Heart left ventricle (tissue), 16 donors: ENCODE results near the gene NR2F1-AS1. TPM values are rescaled to one million over a fixed set of nuclear protein-coding genes. Genes with fewer than 3 reads are reported as not detected.

Experiments
- ATAC-seq, 4 donors: fragments of 200-7000 bp; cut with Tn5 transposase; one replicate each; pipeline ENCODE4 v1.9.1; 2020 to 2022; ENCODE audit warnings: moderate library complexity in 4 of 4, mild to moderate bottlenecking in 3 of 4, moderate number of reproducible peaks in 1 of 4
- DNase-seq, 5 donors: peaks; one replicate each; pipeline ENCODE4 v3.0.0-alpha.2; 2020
- H3K27ac ChIP-seq, 12 donors: fragments of 200-600 bp; sonication (generic) in 4 of 12; one replicate each; pipeline versions ENCODE4 v1.5.0 to v1.8.0; 2016 to 2022; ENCODE audit warnings: mild to moderate bottlenecking in 2 of 12
- H3K27me3 ChIP-seq, 9 donors: fragments of 200-600 bp; sonication (generic) in 2 of 9; one replicate each; pipeline versions ENCODE4 v1.5.1 to v1.8.0; 2016 to 2022; ENCODE audit warnings: mild to moderate bottlenecking in 3 of 9
- H3K36me3 ChIP-seq, 9 donors: fragments of 200-600 bp; sonication (generic) in 2 of 9; one replicate each; pipeline versions ENCODE4 v1.5.0 to v1.8.0; 2018 to 2022; ENCODE audit warnings: mild to moderate bottlenecking in 2 of 9
- H3K4me1 ChIP-seq, 12 donors: fragments of 200-600 bp; sonication (generic) in 4 of 12; one replicate each; pipeline versions ENCODE4 v1.5.0 to v1.8.0; 2016 to 2022; ENCODE audit warnings: mild to moderate bottlenecking in 3 of 12
- H3K4me3 ChIP-seq, 12 donors: fragments of 200-600 bp; sonication (generic) in 4 of 12; one replicate each; pipeline versions ENCODE4 v1.5.0 to v1.8.0; 2017 to 2022; ENCODE audit warnings: mild to moderate bottlenecking in 9 of 12, moderate library complexity in 4 of 12
- H3K9me3 ChIP-seq, 12 donors: fragments of 200-600 bp; sonication (generic) in 4 of 12; one replicate each; pipeline versions ENCODE4 v1.5.0 to v1.8.0; 2016 to 2022; ENCODE audit warnings: mild to moderate bottlenecking in 1 of 12
- POLR2A ChIP-seq, 2 donors: fragments of 450-650 bp; IDR thresholded peaks; one replicate each; pipeline ENCODE4 v1.6.1; 2017; ENCODE audit warnings: antibody characterized with exemption in 2 of 2, mild to moderate bottlenecking in 2 of 2, moderate library complexity in 2 of 2
- WGBS, 4 donors: extraction: QIAGEN DNeasy Blood & Tissue Kit in 2 of 4; methylation state at CpG; one replicate each; pipeline versions ENCODE4 v1.1.5 to v1.1.7; 2013 to 2018; 5-methylcytosine and 5-hydroxymethylcytosine counted together
- intact Hi-C, 10 donors: fragments of 100-400 bp; cut with DNase I; formaldehyde crosslinking; loops; one replicate each; pipeline versions ENCODE4 v1.11.1 to v1.14.2; 2022
- polyA plus RNA-seq, 2 donors: library from polyadenylated mRNA; stranded (reverse); fragments of 200-250 nt; gene quantifications; one replicate each; pipeline ENCODE4 v1.2.3, GENCODE V29; 2013
- total RNA-seq, 9 donors: library from RNA; depleted of rRNA in 2 of 9; stranded (reverse); fragments of >200 nt in 2 of 9; fragmentation: NEBNext Ultra II Directional in 3 of 9; extraction: Animal tissue kit (Norgen Biotek cat#: 25700) in 3 of 9; gene quantifications; one replicate each; pipeline versions ENCODE4 v1.1.0 to v1.2.4, GENCODE V29; 2016 to 2023
- TF ChIP-seq, protein P1 (sequence below), 12 donors: fragments of 200-600 bp; sonication (generic) in 4 of 12; IDR thresholded peaks; one replicate each; pipeline versions ENCODE4 v1.5.0 to v1.8.0; 2018 to 2022; ENCODE audit warnings: antibody characterized with exemption in 12 of 12, mild to moderate bottlenecking in 5 of 12
- donor health status: ischemic (EF 13 %, LVEDD 7.1; RV severe dilation, severe dysfunction).
- donor health status: healthy with polysubstance abuse.
- donor health status: DM: no; HTN: yes; CAD: no.
- donor health status: DM: no; HTN: no; CAD: no.
- donor health status: ischemic (EF 25% LVEDD 6.9; RV normal size, moderate dysfunction).
- donor health status: ischemic (EF 25% LVEDD 5.7; RV mildly dilated, moderate dysfunction).
- donor health status: healthy.
- donor health status: DM: yes; HTN: yes; CAD: no.
- donor health status: ischemic (EF 35%, LVEDD 5.7; RV mildly dilated, moderate dysfunction).
- donor health status: nonischemic (EF 11% LVEDD 7.7; RV severe dilation, severe dysfunction).
- donor health status: DM: yes; HTN: yes; CAD: no.
- donor health status: PGD.
- donor health status: ischemic (EF 29% LVEDD 5.4; RV normal size, mild dysfunction).
- donor health status: nonischemic (EF 23%, LVEDD 6.1; RV moderate dilation, normal function).

The NR2F1-AS1 gene
- total and polyA plus RNA-seq, 11 donors = 0.17 to 4.5 (median 0.67) TPM; not detected in 3

DNA sequence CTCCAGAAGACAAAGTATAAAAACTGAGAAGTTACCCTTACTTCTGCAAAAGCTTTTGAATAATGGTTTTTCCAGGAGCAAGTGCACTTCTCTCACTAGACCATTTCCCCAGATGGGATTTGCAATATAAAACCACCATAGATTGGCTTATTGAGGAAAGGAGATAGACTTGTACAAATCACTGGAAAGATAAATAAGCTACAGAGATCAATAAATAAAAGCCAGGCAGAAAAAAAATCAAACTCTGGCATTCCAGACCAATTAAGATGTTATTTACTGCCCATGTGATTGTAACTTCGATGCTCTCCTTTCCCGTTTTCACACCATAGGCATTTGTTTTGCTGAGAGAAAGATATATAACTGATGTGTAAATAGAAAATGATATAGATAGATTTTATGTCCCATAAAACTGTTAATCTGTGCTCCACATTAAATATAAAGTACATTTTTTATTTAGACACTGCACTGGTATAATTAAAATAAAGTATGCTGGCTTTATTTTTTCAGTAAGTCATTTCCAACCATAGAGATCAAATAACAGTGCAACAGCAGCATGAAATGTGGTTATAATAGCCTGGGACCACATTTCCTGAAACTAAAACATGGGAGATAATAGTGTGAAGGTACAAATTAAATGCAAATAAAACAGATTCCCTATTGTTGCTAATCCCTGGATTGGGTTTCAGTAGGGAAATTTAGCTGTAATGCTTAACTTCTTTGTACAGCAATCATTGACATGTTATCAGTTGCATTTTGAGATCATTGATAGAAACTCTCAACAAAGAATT is 177.7 kb downstream of the NR2F1-AS1 start:
- H3K36me3 ChIP-seq = no peaks in the 10 kb centered on the region
- 90 to 93% (median 91%) methylated on average over 2 of the region's 2 CpGs for WGBS, 4 donors
- H3K27ac ChIP-seq = no peak overlapping the region
- no peak for TF ChIP-seq POLR2A (IDR thresholded peaks at IDR 0.05)
- no peaks in the 10 kb centered on the region for H3K4me1 ChIP-seq
- no peak overlapping the region for H3K4me3 ChIP-seq
- H3K9me3 ChIP-seq = no peaks in the 10 kb centered on the region
- intact Hi-C loops = no loop called here
- ATAC-seq = no peak
- no peaks in the 10 kb centered on the region for H3K27me3 ChIP-seq
- no peak for DNase-seq

DNA sequence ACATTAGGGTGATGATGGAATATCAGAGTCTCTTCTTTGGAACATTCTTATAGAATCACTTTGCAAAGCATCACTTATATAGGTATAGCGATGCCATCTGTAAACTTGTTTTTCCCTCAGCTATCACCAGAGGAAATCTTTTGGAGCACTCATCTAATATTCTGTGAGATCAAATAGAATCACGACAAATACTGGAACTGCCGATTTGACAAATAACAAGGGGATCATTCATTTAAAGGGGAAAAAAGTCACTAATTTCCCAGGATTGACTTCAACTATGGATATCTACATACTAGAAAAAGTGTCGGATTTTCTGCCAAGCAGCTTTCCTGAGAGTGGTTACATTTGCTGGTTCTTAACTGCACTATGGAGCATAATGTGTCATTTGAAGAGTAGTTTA is 178.6 kb downstream of the NR2F1-AS1 start:
- Histone ChIP-seq H3K36me3 (no peaks in the 10 kb centered on the region), H3K4me1 (no peaks in the 10 kb centered on the region), H3K4me3 (no peak overlapping the region), H3K9me3 (no peaks in the 10 kb centered on the region), H3K27me3 (no peaks in the 10 kb centered on the region), H3K27ac (no peak overlapping the region)
- intact Hi-C loops = no loop called here
- DNase-seq = no peak
- ATAC-seq = no peak
- TF ChIP-seq, protein P1, sequence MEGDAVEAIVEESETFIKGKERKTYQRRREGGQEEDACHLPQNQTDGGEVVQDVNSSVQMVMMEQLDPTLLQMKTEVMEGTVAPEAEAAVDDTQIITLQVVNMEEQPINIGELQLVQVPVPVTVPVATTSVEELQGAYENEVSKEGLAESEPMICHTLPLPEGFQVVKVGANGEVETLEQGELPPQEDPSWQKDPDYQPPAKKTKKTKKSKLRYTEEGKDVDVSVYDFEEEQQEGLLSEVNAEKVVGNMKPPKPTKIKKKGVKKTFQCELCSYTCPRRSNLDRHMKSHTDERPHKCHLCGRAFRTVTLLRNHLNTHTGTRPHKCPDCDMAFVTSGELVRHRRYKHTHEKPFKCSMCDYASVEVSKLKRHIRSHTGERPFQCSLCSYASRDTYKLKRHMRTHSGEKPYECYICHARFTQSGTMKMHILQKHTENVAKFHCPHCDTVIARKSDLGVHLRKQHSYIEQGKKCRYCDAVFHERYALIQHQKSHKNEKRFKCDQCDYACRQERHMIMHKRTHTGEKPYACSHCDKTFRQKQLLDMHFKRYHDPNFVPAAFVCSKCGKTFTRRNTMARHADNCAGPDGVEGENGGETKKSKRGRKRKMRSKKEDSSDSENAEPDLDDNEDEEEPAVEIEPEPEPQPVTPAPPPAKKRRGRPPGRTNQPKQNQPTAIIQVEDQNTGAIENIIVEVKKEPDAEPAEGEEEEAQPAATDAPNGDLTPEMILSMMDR (IDR thresholded peaks at IDR 0.05) = no peak
- TF ChIP-seq POLR2A (IDR thresholded peaks at IDR 0.05) = no peak
- 86 to 97% (median 91%) methylated on average over 4 of the region's 4 CpGs for WGBS, 4 donors

DNA sequence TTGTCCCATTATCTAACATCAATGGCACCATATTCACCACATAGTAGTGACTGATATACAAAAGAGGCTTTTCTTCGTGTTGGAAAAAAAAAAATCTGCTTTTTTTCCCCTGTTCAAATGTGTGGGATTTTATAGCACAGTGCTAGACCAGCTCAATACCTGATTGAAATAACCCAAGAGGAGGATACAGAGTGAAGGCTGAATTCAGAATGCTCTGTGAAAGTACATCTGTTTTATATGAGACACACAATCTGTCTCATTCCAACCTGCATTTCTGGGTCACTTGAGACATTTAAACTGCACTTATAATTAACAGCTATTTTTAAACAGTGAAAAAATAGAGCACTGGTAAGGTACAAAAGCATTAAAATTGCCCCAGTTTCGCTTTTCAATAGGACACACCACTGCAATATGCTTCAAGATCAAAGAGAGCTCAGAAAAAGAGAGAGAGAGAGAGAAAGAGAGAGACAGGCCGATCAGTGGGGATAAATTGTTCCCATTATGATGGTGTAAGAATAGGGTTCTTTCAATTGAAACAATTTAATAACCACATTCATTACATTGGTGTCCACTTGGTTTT is 179.3 kb downstream of the NR2F1-AS1 start:
- DNase-seq (no peak), ATAC-seq (no peak)
- Histone ChIP-seq H3K4me3 (no peak overlapping the region), H3K9me3 (no peaks in the 10 kb centered on the region), H3K36me3 (no peaks in the 10 kb centered on the region), H3K4me1 (no peaks in the 10 kb centered on the region), H3K27me3 (no peaks in the 10 kb centered on the region), H3K27ac (no peak overlapping the region)
- TF ChIP-seq, protein P1 (IDR thresholded peaks at IDR 0.05) = no peak
- no peak for TF ChIP-seq POLR2A (IDR thresholded peaks at IDR 0.05)
- intact Hi-C loops = no loop called here
- 65 to 80% (median 75%) methylated on average over 3 of the region's 3 CpGs for WGBS, 4 donors

DNA sequence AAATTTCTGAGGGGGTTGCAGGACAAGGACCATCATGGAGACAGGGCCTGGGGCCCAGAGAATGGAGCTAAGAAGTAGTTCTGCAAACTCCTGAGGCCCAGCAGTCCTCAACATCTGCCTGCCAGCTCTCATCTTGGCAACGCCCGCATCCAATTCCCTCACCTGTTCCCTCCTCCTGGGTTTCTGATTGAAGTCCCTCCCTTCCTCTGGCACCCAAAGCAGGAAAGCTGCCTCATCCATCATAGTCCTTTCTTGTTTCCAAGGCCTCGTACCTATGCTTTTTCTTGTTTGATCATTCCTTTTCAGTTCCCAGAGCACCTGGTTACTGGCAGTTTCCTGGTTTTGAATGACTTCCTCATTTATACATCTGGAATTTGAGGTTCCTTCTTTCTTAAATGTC is 181.3 kb downstream of the NR2F1-AS1 start:
- Histone ChIP-seq H3K9me3 (no peaks in the 10 kb centered on the region), H3K36me3 (no peaks in the 10 kb centered on the region), H3K4me3 (no peak overlapping the region), H3K27ac (no peak overlapping the region), H3K4me1 (no peaks in the 10 kb centered on the region), H3K27me3 (no peaks in the 10 kb centered on the region)
- DNase-seq = no peak
- ATAC-seq = no peak
- intact Hi-C loops = no loop called here
- TF ChIP-seq POLR2A (IDR thresholded peaks at IDR 0.05) = no peak
- TF ChIP-seq, protein P1 (IDR thresholded peaks at IDR 0.05) = no peak
- 65 to 74% (median 70%) methylated on average over 3 of the region's 3 CpGs for WGBS, 4 donors
